GM23248 (cell line): ENCODE data around the gene TAS2R41.

Experiments
- EZH2 ChIP-seq: fragments of 200-600 bp; sonication (generic); IDR thresholded peaks from 2 replicates; pipeline ENCODE4 v1.6.1; 2018; ENCODE audit warnings: antibody characterized with exemption, mild to moderate bottlenecking; ENCODE audit not compliant: insufficient read depth, poor library complexity, severe bottlenecking
- EZH2phosphoT487 ChIP-seq: fragments of 200-600 bp; sonication (generic); IDR thresholded peaks from 2 replicates; pipeline ENCODE4 v1.6.1; 2018; ENCODE audit warnings: antibody characterized with exemption, moderate library complexity, mild to moderate bottlenecking, low read depth; ENCODE audit not compliant: insufficient read depth

DNA sequence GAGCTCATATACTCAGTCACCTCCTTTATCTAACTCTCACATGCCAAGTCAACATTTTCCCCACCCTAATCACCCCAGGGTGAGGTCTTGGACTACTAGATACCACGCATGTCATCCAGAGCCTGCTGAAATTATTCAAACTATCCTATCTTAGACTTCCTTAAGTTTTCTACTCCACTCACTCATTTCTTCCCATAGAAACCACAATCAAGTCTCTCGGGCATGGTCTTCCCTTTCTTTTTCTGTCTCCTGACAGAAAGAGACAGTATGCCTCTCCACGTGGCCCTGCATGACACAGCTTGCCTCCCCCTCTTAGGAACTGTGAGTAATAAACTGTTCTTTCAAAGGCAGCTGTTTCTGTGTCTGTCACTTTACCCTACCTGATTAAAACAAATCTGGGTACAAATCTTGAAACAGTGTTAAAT lies 29.4 kb downstream of the TAS2R41 start:
- TF ChIP-seq EZH2phosphoT487 (no peak), EZH2 (no peak)
